ENCODE measurements around the gene KIAA1217.

- TF ChIP-seq CTCF (IDR thresholded peaks at IDR 0.05) = no peak
- TF ChIP-seq POLR2A (IDR thresholded peaks at IDR 0.05) = no peak
These were observed 250.9 kb downstream of the KIAA1217 start for GRCh38 chr10:24459836-24460235.

All from adrenal gland (tissue), 5 donors.